ENCODE measurements around the gene FPGT. TPM values are rescaled to one million over a fixed set of nuclear protein-coding genes. Genes with fewer than 3 reads are reported as not detected.
"Not testable (repeated sequence)": the region's sequence is repeated elsewhere in the genome, so short reads cannot be mapped to it uniquely, and the experiment has no call there.

FPGT gene
- total and polyA plus RNA-seq, 4 donors, result 5.8 to 26.5 (median 15.1) TPM

DNA sequence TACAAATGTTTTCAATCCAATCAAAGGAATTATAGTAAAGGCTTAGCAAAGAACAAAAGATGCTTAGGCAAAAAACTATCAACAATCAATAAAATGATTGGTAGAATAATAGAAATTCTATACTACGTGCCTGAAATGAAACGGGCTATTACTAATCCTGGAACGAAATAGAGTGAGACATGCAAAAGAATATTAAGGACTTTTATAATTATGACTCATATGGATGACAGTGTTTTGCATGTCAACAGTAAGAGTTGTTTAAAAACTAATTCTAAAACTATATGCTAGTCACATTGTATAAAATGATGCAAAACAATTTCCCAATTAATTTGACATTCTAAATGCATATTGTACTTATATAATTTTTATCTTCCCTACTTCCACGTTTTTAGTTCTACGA lies 35.7 kb upstream of the FPGT start:
- Histone ChIP-seq H3K4me1 (ENCODE audit: control insufficient read depth in 5 of 5, insufficient read depth in 5 of 5, low read length in 5 of 5) (no peaks in the 10 kb centered on the region), H3K9ac (ENCODE audit: insufficient read depth in 1 of 2, low read length in 2 of 2) (no peak overlapping the region), H3K27ac (ENCODE audit: low read depth in 1 of 2, low read length in 1 of 2) (no peak overlapping the region), H3K9me3 (ENCODE audit: control insufficient read depth in 4 of 4, insufficient read depth in 3 of 4, low read length in 3 of 4) (no peaks in the 10 kb centered on the region), H3K4me3 (no peak overlapping the region), H3K36me3 (ENCODE audit: control insufficient read depth in 4 of 4, insufficient read depth in 4 of 4, low read length in 4 of 4) (no peaks in the 10 kb centered on the region), H3K27me3 (ENCODE audit: control insufficient read depth in 3 of 3, insufficient read depth in 3 of 3, low read length in 2 of 3) (no peaks in the 10 kb centered on the region)
- TF ChIP-seq, protein P1, sequence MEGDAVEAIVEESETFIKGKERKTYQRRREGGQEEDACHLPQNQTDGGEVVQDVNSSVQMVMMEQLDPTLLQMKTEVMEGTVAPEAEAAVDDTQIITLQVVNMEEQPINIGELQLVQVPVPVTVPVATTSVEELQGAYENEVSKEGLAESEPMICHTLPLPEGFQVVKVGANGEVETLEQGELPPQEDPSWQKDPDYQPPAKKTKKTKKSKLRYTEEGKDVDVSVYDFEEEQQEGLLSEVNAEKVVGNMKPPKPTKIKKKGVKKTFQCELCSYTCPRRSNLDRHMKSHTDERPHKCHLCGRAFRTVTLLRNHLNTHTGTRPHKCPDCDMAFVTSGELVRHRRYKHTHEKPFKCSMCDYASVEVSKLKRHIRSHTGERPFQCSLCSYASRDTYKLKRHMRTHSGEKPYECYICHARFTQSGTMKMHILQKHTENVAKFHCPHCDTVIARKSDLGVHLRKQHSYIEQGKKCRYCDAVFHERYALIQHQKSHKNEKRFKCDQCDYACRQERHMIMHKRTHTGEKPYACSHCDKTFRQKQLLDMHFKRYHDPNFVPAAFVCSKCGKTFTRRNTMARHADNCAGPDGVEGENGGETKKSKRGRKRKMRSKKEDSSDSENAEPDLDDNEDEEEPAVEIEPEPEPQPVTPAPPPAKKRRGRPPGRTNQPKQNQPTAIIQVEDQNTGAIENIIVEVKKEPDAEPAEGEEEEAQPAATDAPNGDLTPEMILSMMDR (IDR thresholded peaks at IDR 0.05; ENCODE audit: control extremely low read depth, extremely low read depth), result no peak
- WGBS, 2 donors, result 73 to 74% methylated on average over 5 of the region's 5 CpGs
- DNase-seq, result no peak
- ATAC-seq (ENCODE audit: insufficient read depth, low FRiP score), result no peak

DNA sequence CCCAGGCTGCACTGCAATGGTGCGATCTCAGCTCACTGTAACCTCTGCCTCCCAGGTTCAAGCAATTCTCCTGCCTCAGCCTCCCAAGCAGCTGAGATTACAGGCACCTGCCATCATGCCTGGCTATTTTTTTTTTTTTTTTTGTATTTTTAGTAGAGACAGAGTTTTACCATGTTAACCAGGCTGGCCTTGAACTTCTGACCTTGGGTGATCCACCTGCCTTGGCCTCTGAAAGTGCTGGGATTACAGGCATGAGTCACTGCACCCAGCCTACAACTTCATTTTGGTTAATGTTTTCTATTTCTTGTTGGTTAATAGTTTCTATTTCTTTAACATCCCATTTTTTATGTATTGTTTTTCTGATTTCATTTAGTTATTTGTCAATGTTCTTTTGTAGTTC lies 23.6 kb upstream of the FPGT start:
- not testable (repeated sequence) for H3K9me3 ChIP-seq (ENCODE audit: control insufficient read depth in 4 of 4, insufficient read depth in 3 of 4, low read length in 3 of 4); H3K4me1 ChIP-seq (ENCODE audit: control insufficient read depth in 5 of 5, insufficient read depth in 5 of 5, low read length in 5 of 5); DNase-seq; H3K36me3 ChIP-seq (ENCODE audit: control insufficient read depth in 4 of 4, insufficient read depth in 4 of 4, low read length in 4 of 4); H3K27me3 ChIP-seq (ENCODE audit: control insufficient read depth in 3 of 3, insufficient read depth in 3 of 3, low read length in 2 of 3); H3K9ac ChIP-seq (ENCODE audit: insufficient read depth in 1 of 2, low read length in 2 of 2); H3K27ac ChIP-seq (ENCODE audit: low read depth in 1 of 2, low read length in 1 of 2); H3K4me3 ChIP-seq; ATAC-seq (ENCODE audit: insufficient read depth, low FRiP score)
- WGBS, 2 donors, result 90 to 91% methylated on average over 1 of the region's 1 CpG

DNA sequence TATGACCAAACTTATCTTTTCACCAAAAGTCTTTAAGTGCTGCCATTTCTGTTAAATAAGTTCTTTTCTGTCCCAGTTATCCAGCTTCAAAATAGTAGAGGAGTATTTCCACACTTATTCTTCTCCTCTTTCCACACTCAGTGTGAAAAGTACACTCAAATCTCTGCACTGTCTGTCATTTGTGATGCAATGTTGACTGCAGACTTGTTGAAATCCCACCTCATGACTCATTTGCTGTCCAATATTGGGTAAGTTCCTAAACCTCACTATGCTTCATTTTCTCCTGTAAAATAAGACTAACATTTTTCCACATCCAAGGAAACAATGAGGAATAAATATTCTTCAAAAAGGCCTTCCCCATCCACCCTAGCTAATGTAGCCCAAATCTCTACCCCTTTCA lies 17.6 kb upstream of the FPGT start:
- TF ChIP-seq, protein P1 (IDR thresholded peaks at IDR 0.05; ENCODE audit: control extremely low read depth, extremely low read depth), result no peak
- ATAC-seq (ENCODE audit: insufficient read depth, low FRiP score), result no peak
- no peaks in the 10 kb centered on the region for H3K36me3 ChIP-seq (ENCODE audit: control insufficient read depth in 4 of 4, insufficient read depth in 4 of 4, low read length in 4 of 4)

DNA sequence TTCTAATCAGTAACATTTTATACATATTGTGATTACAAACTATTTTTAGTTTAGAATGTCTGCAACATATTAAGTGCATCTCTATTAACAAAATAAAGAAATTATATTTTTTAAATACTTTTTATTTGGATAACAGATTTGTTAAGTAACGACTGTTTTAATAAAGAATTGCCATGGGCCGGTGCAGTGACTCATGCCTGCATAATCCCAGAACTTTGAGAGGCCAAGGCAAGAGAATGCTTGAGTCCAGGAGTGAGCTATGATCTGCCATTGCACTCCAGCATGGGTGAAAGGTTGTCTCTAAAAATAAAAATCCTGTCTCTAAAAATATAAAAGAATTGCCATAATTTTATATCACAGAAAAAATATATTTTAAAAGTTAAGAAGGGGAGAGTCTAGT lies 4.1 kb upstream of the FPGT start:
- 73 to 90% methylated on average over 2 of the region's 2 CpGs for WGBS, 2 donors
- TF ChIP-seq, protein P1 (IDR thresholded peaks at IDR 0.05; ENCODE audit: control extremely low read depth, extremely low read depth), result no peak
- H3K36me3 ChIP-seq (ENCODE audit: control insufficient read depth in 4 of 4, insufficient read depth in 4 of 4, low read length in 4 of 4), result no peaks in the 10 kb centered on the region
- no peak overlapping the region for H3K27ac ChIP-seq (ENCODE audit: low read depth in 1 of 2, low read length in 1 of 2)
- H3K4me1 ChIP-seq (ENCODE audit: control insufficient read depth in 5 of 5, insufficient read depth in 5 of 5, low read length in 5 of 5), result peaks cover 0 to 1% (median 0%) of the 10 kb centered on the region in 5 donors
- DNase-seq (no peak), ATAC-seq (ENCODE audit: insufficient read depth, low FRiP score) (no peak)
- H3K9ac ChIP-seq (ENCODE audit: insufficient read depth in 1 of 2, low read length in 2 of 2), result no peak overlapping the region
- H3K27me3 ChIP-seq (ENCODE audit: control insufficient read depth in 3 of 3, insufficient read depth in 3 of 3, low read length in 2 of 3), result peaks cover 0 to 2% (median 0%) of the 10 kb centered on the region in 3 donors
- H3K9me3 ChIP-seq (ENCODE audit: control insufficient read depth in 4 of 4, insufficient read depth in 3 of 4, low read length in 3 of 4), result no peaks in the 10 kb centered on the region
- H3K4me3 ChIP-seq, result no peak overlapping the region

More for the DNA sequence above, 17.6 kb upstream of the FPGT start:
- H3K9ac ChIP-seq (ENCODE audit: insufficient read depth in 1 of 2, low read length in 2 of 2), result no peak overlapping the region
- no peaks in the 10 kb centered on the region for H3K27me3 ChIP-seq (ENCODE audit: control insufficient read depth in 3 of 3, insufficient read depth in 3 of 3, low read length in 2 of 3)
- H3K27ac ChIP-seq (ENCODE audit: low read depth in 1 of 2, low read length in 1 of 2), result no peak overlapping the region
- H3K9me3 ChIP-seq (ENCODE audit: control insufficient read depth in 4 of 4, insufficient read depth in 3 of 4, low read length in 3 of 4), result no peaks in the 10 kb centered on the region
- H3K4me3 ChIP-seq, result no peak overlapping the region
- no peak for DNase-seq
- no peaks in the 10 kb centered on the region for H3K4me1 ChIP-seq (ENCODE audit: control insufficient read depth in 5 of 5, insufficient read depth in 5 of 5, low read length in 5 of 5)
